Gastrocnemius medialis (tissue), 4 donors: Measurements from ENCODE around the gene TMEM132D. TPM values are rescaled to one million over a fixed set of nuclear protein-coding genes. Genes with fewer than 3 reads are reported as not detected.

Source experiments
- ATAC-seq, 2 donors: fragments of 150-250 bp; one replicate each; pipeline ENCODE4 v1.9.1; 2016
- DNase-seq, 2 donors: peaks; one replicate each; pipeline ENCODE4 v3.0.0-alpha.2; 2019
- H3K27ac ChIP-seq, 4 donors: fragments of 200-600 bp; sonication (generic); 1 replicate in 1 of 4; 2 replicates in 3 of 4; pipeline ENCODE4 v1.5.1; 2016 to 2018; ENCODE audit warnings: mild to moderate bottlenecking in 2 of 4, moderate library complexity in 1 of 4
- H3K27me3 ChIP-seq, 3 donors: fragments of 200-600 bp; sonication (generic) in 2 of 3; 1 replicate in 1 of 3; 2 replicates in 2 of 3; pipeline versions ENCODE4 v1.5.1 to v1.6.0; 2016 to 2019; ENCODE audit warnings: mild to moderate bottlenecking in 1 of 3, moderate library complexity in 1 of 3
- H3K36me3 ChIP-seq, 2 donors: fragments of 200-600 bp; sonication (generic) in 1 of 2; one replicate each; pipeline ENCODE4 v1.5.1; 2017 to 2018
- H3K4me1 ChIP-seq, 2 donors: fragments of 200-600 bp; sonication (generic) in 1 of 2; one replicate each; pipeline ENCODE4 v1.5.1; 2016 to 2017; ENCODE audit warnings: mild to moderate bottlenecking in 2 of 2
- H3K4me3 ChIP-seq, 4 donors: fragments of 200-600 bp; sonication (generic) in 3 of 4; 1 replicate in 1 of 4; 2 replicates in 3 of 4; pipeline ENCODE4 v1.5.1; 2016 to 2019; ENCODE audit warnings: mild to moderate bottlenecking in 2 of 4
- H3K9me3 ChIP-seq, 3 donors: fragments of 200-600 bp; sonication (generic) in 2 of 3; 1 replicate in 1 of 3; 2 replicates in 2 of 3; pipeline ENCODE4 v1.5.1; 2016 to 2019
- CTCF ChIP-seq, 5 experiments: fragments of 450-650 bp in 3 of 5; fragments of 200-600 bp in 2 of 5; sonication (generic) in 2 of 5; IDR thresholded peaks in 4 of 5; conservative IDR thresholded peaks in 1 of 5; 1 replicate in 4 of 5; 2 replicates in 1 of 5; pipeline ENCODE4 v1.5.1; 2016 to 2019; ENCODE audit warnings: antibody characterized with exemption in 5 of 5, mild to moderate bottlenecking in 3 of 5, moderate library complexity in 3 of 5
- POLR2A ChIP-seq, 2 donors: fragments of 450-650 bp; IDR thresholded peaks; one replicate each; pipeline ENCODE4 v1.6.1; 2017; ENCODE audit warnings: antibody characterized with exemption in 2 of 2, mild to moderate bottlenecking in 2 of 2, moderate library complexity in 2 of 2
- in situ Hi-C, 4 donors: fragments of 200-750 bp; cut with MboI; loops; one replicate each; pipeline versions ENCODE4 v1.15.0 to v1.8.0; 2017; ENCODE audit warnings: low sequenced_read_pairs in 4 of 4
- intact Hi-C: fragments of 100-400 bp; cut with DNase I; formaldehyde crosslinking; loops from one replicate; pipeline ENCODE4 v1.15.1; 2023; ENCODE audit warnings: low total_unique reads
- total RNA-seq, 4 donors: library from RNA; depleted of rRNA; stranded (reverse); fragments of >200 nt; gene quantifications; one replicate each; pipeline versions ENCODE4 v1.1.0 to v1.2.3, GENCODE V29; 2016

TMEM132D gene
- total RNA-seq, 4 donors from 2014 or later: not detected

GRCh38 chr12:129163861-129164260 lies 740.0 kb downstream of the TMEM132D start:
- H3K36me3 ChIP-seq: no peaks in the 10 kb centered on the region
- intact Hi-C loops: no loop called here
- H3K4me3 ChIP-seq: no peak overlapping the region
- in situ Hi-C loops: no loop called here
- H3K4me1 ChIP-seq: no peaks in the 10 kb centered on the region
- no peak overlapping the region for H3K27ac ChIP-seq
- H3K9me3 ChIP-seq: no peaks in the 10 kb centered on the region
- H3K27me3 ChIP-seq: no peaks in the 10 kb centered on the region
- TF ChIP-seq CTCF (IDR thresholded peaks at IDR 0.05 in 4 of 5, conservative IDR thresholded peaks at IDR 0.05 in 1 of 5) (no peak), POLR2A (IDR thresholded peaks at IDR 0.05) (no peak)
- no peak for DNase-seq
- no peak for ATAC-seq

- Histone ChIP-seq H3K27ac (no peak overlapping the region), H3K9me3 (no peaks in the 10 kb centered on the region), H3K4me1 (no peaks in the 10 kb centered on the region), H3K27me3 (no peaks in the 10 kb centered on the region), H3K36me3 (no peaks in the 10 kb centered on the region), H3K4me3 (no peak overlapping the region)
- TF ChIP-seq CTCF (IDR thresholded peaks at IDR 0.05 in 4 of 5, conservative IDR thresholded peaks at IDR 0.05 in 1 of 5) (no peak), POLR2A (IDR thresholded peaks at IDR 0.05) (no peak)
- DNase-seq: no peak
- in situ Hi-C loops: no loop called here
- ATAC-seq: no peak
- intact Hi-C loops: no loop called here
These were observed 740.4 kb downstream of the TMEM132D start for GRCh38 chr12:129163461-129163860.

GRCh38 chr12:129162805-129163204 lies 741.0 kb downstream of the TMEM132D start:
- intact Hi-C loops: no loop called here
- no peaks in the 10 kb centered on the region for H3K36me3 ChIP-seq
- TF ChIP-seq CTCF (IDR thresholded peaks at IDR 0.05 in 4 of 5, conservative IDR thresholded peaks at IDR 0.05 in 1 of 5): no peak
- TF ChIP-seq POLR2A (IDR thresholded peaks at IDR 0.05): no peak
- no peaks in the 10 kb centered on the region for H3K27me3 ChIP-seq
- in situ Hi-C loops: no loop called here
- H3K9me3 ChIP-seq: no peaks in the 10 kb centered on the region
- no peak overlapping the region for H3K4me3 ChIP-seq
- ATAC-seq (no peak), DNase-seq (no peak)
- no peaks in the 10 kb centered on the region for H3K4me1 ChIP-seq
- H3K27ac ChIP-seq: no peak overlapping the region

GRCh38 chr12:129161511-129161910 lies 742.3 kb downstream of the TMEM132D start:
- DNase-seq (no peak), ATAC-seq (no peak)
- Histone ChIP-seq H3K27ac (no peak overlapping the region), H3K4me3 (no peak overlapping the region), H3K36me3 (no peaks in the 10 kb centered on the region), H3K9me3 (no peaks in the 10 kb centered on the region), H3K27me3 (no peaks in the 10 kb centered on the region), H3K4me1 (no peaks in the 10 kb centered on the region)
- no peak for TF ChIP-seq CTCF (IDR thresholded peaks at IDR 0.05 in 4 of 5, conservative IDR thresholded peaks at IDR 0.05 in 1 of 5)
- no peak for TF ChIP-seq POLR2A (IDR thresholded peaks at IDR 0.05)
- in situ Hi-C loops: no loop called here
- intact Hi-C loops: no loop called here

- H3K4me3 ChIP-seq: no peak overlapping the region
- no peak for DNase-seq
- H3K27me3 ChIP-seq: no peaks in the 10 kb centered on the region
- no peaks in the 10 kb centered on the region for H3K4me1 ChIP-seq
- intact Hi-C loops: no loop called here
- H3K36me3 ChIP-seq: no peaks in the 10 kb centered on the region
- in situ Hi-C loops: no loop called here
- TF ChIP-seq POLR2A (IDR thresholded peaks at IDR 0.05) (no peak), CTCF (IDR thresholded peaks at IDR 0.05 in 4 of 5, conservative IDR thresholded peaks at IDR 0.05 in 1 of 5) (no peak)
- no peaks in the 10 kb centered on the region for H3K9me3 ChIP-seq
- no peak overlapping the region for H3K27ac ChIP-seq
- ATAC-seq: no peak
These were observed 743.5 kb downstream of the TMEM132D start for GRCh38 chr12:129160282-129160681.
